OCI-LY1 (cell line): Measurements from ENCODE around the gene FRA10AC1.

Experiments used
- CTCF ChIP-seq: fragments of 200-600 bp; sonication (generic), shearing (Covaris generic); IDR thresholded peaks from 2 replicates; pipeline ENCODE4 v1.5.1; 2017; ENCODE audit warnings: mild to moderate bottlenecking, antibody characterized with exemption, low read length, moderate library complexity, mixed read lengths
- EZH2 ChIP-seq: fragments of 200-600 bp; sonication (generic), shearing (Covaris generic); IDR thresholded peaks from 2 replicates; pipeline ENCODE4 v1.8.0; 2017; ENCODE audit warnings: borderline replicate concordance, mixed run types, mild to moderate bottlenecking, antibody characterized with exemption, low read length, moderate library complexity, mixed read lengths

GRCh38 chr10:93657757-93658156, 44.6 kb downstream of the FRA10AC1 start:
- TF ChIP-seq CTCF: no peak
- no peak for TF ChIP-seq EZH2
